MCF 10A (cell line): ENCODE data around the gene PFKFB4. TPM values are rescaled to one million over a fixed set of nuclear protein-coding genes. Genes with fewer than 3 reads are reported as not detected.

ENCODE experiments used
- microRNA-seq: library from miRNA; unstranded; fragments of <30 nt; microRNA quantifications from one replicate; pipeline ENCODE4 v1.2.0, GENCODE V29; 2022
- total RNA-seq: library from RNA; stranded (reverse); gene quantifications from 2 replicates; pipeline ENCODE4 v1.2.3, GENCODE V29; 2022

The PFKFB4 gene
- total RNA-seq, 1 experiment from 2014 or later, result 4.6 TPM

Small RNA genes within 50 kb of the gene (microRNA-seq; reads per million reads assigned to microRNA genes)
- gene MIR6823 (not detected), gene MIR711 (not detected)

Other genes starting within 250 kb of the PFKFB4 start
- not detected in 2 replicates for gene SPINK8, start 223.1 kb downstream of the PFKFB4 start, total RNA-seq
- gene FBXW12, start 184.6 kb downstream of the PFKFB4 start, total RNA-seq, result not detected in 2 replicates
- gene PLXNB1, start 126.7 kb downstream of the PFKFB4 start, total RNA-seq, result 90.0 and 101 TPM in 2 replicates
- gene CCDC51, start 116.7 kb downstream of the PFKFB4 start, total RNA-seq, result 31.9 and 32.5 TPM in 2 replicates
- 356 and 372 TPM in 2 replicates for gene TMA7, start 116.5 kb downstream of the PFKFB4 start, total RNA-seq
- gene ATRIP, start 110.1 kb downstream of the PFKFB4 start, total RNA-seq, result 8.6 and 9.1 TPM in 2 replicates
- gene SHISA5, start 52.6 kb downstream of the PFKFB4 start, total RNA-seq, result 131 and 170 TPM in 2 replicates
- 1.5 and 3.8 TPM in 2 replicates for gene UCN2, start 7.0 kb upstream of the PFKFB4 start, total RNA-seq
- 44.2 and 60.5 TPM in 2 replicates for gene COL7A1, start 38.5 kb upstream of the PFKFB4 start, total RNA-seq
- 383 and 413 TPM in 2 replicates for gene UQCRC1, start 52.8 kb upstream of the PFKFB4 start, total RNA-seq
- gene TMEM89, start 65.0 kb upstream of the PFKFB4 start, total RNA-seq, result not detected in 2 replicates
- gene SLC26A6, start 78.7 kb upstream of the PFKFB4 start, total RNA-seq, result 47.4 and 63.3 TPM in 2 replicates
- 17.6 and 21.5 TPM in 2 replicates for gene CELSR3, start 106.1 kb upstream of the PFKFB4 start, total RNA-seq
- 23.8 and 26.9 TPM in 2 replicates for gene NCKIPSD, start 129.1 kb upstream of the PFKFB4 start, total RNA-seq
- 99.3 and 117 TPM in 2 replicates for gene IP6K2, start 160.4 kb upstream of the PFKFB4 start, total RNA-seq